Keratinocyte (primary cell): ENCODE results near the gene FOXJ3. TPM values are rescaled to one million over a fixed set of nuclear protein-coding genes. Genes with fewer than 3 reads are reported as not detected.

Source experiments
- DNase-seq: peaks from one replicate; pipeline ENCODE4 v3.0.0-alpha.2; 2011; ENCODE audit warnings: low read depth, missing footprints, low spot score
- FAIRE-seq: peaks from 2 replicates; lab custom pipeline; 2011; peaks lifted over from hg19 to GRCh38; lab: Jason Lieb, UNC
- H2AFZ ChIP-seq: 2 replicates; pipeline ENCODE4 v1.6.0; 2012; ENCODE audit warnings: low read length, control low read depth, inconsistent platforms; ENCODE audit not compliant: control insufficient read depth
- H3K27ac ChIP-seq: 2 replicates; pipeline ENCODE4 v1.5.1; 2011; ENCODE audit warnings: low read length; ENCODE audit not compliant: control insufficient read depth, insufficient read depth
- H3K27me3 ChIP-seq: 3 replicates; pipeline ENCODE4 v1.6.0; 2011; ENCODE audit warnings: low read length; ENCODE audit not compliant: control insufficient read depth, insufficient read depth; ENCODE audit errors: extremely low read depth
- H3K36me3 ChIP-seq, 2 experiments: 2 replicates in 1 of 2; 3 replicates in 1 of 2; pipeline ENCODE4 v1.5.1; 2011; ENCODE audit warnings: low read length in 2 of 2, mild to moderate bottlenecking in 1 of 2; ENCODE audit not compliant: control insufficient read depth in 2 of 2, insufficient read depth in 2 of 2; ENCODE audit errors: extremely low read depth in 1 of 2
- H3K4me1 ChIP-seq: 3 replicates; pipeline ENCODE4 v1.5.1; 2011; ENCODE audit warnings: low read length; ENCODE audit not compliant: control insufficient read depth, insufficient read depth; ENCODE audit errors: extremely low read depth
- H3K4me2 ChIP-seq: 3 replicates; pipeline ENCODE4 v1.6.0; 2011; ENCODE audit warnings: low read depth, low read length; ENCODE audit not compliant: control insufficient read depth, insufficient read depth; ENCODE audit errors: extremely low read depth
- H3K4me3 ChIP-seq, 3 experiments: fragments of 200-600 bp in 1 of 3; sonication (generic) in 1 of 3; 2 replicates in 2 of 3; 3 replicates in 1 of 3; pipeline ENCODE4 v1.5.1; 2011 to 2016; ENCODE audit warnings: low read length in 3 of 3, mild to moderate bottlenecking in 3 of 3, control low read depth in 2 of 3, inconsistent platforms in 1 of 3, low read depth in 1 of 3, mixed read lengths in 1 of 3, mixed run types in 1 of 3, moderate library complexity in 1 of 3; ENCODE audit not compliant: control insufficient read depth in 2 of 3, insufficient read depth in 2 of 3; ENCODE audit errors: extremely low read depth in 1 of 3
- H3K79me2 ChIP-seq: 2 replicates; pipeline ENCODE4 v1.6.0; 2012; ENCODE audit warnings: low read length; ENCODE audit not compliant: control insufficient read depth, insufficient read depth
- H3K9ac ChIP-seq: 3 replicates; pipeline ENCODE4 v1.6.0; 2011; ENCODE audit warnings: low read length; ENCODE audit not compliant: control insufficient read depth, insufficient read depth; ENCODE audit errors: extremely low read depth
- H3K9me1 ChIP-seq: 3 replicates; pipeline ENCODE4 v1.6.0; 2011; ENCODE audit warnings: low read length; ENCODE audit not compliant: control insufficient read depth, insufficient read depth; ENCODE audit errors: extremely low read depth
- H3K9me3 ChIP-seq: 2 replicates; pipeline ENCODE4 v1.5.1; 2012; ENCODE audit warnings: low read depth, low read length; ENCODE audit not compliant: control insufficient read depth
- H4K20me1 ChIP-seq: 3 replicates; pipeline ENCODE4 v1.6.0; 2011; ENCODE audit warnings: low read length; ENCODE audit not compliant: control insufficient read depth, insufficient read depth; ENCODE audit errors: extremely low read depth
- EZH2 ChIP-seq: IDR thresholded peaks from one replicate; pipeline ENCODE4 v1.6.1; 2012; ENCODE audit warnings: inconsistent platforms, mild to moderate bottlenecking, low read length, moderate library complexity
- dilution Hi-C: fragments of 300-500 bp; cut with MboI; formaldehyde crosslinking; loops from one replicate; pipeline ENCODE4 v1.7.0; 2020; ENCODE audit warnings: low sequenced_read_pairs; ENCODE audit not compliant: extremely low pct_ligation_motif_present
- polyA plus RNA-seq, 5 experiments: library from polyadenylated mRNA; depleted of rRNA in 3 of 5; stranded (reverse) in 3 of 5; stranded (forward) in 1 of 5; unstranded in 1 of 5; fragments of >200 nt; gene quantifications; 1 replicate in 1 of 5; 2 replicates in 3 of 5; 3 replicates in 1 of 5; pipeline versions ENCODE4 v1.2.1 to v1.2.3, GENCODE V29; 2011 to 2012; ENCODE audit warnings: missing spikeins in 2 of 5, low read depth in 1 of 5, low replicate concordance in 1 of 5
- TF ChIP-seq, protein P1 (sequence below), 3 experiments: IDR thresholded peaks in 1 of 3; conservative IDR thresholded peaks in 1 of 3; optimal IDR thresholded peaks in 1 of 3; 2 replicates in 2 of 3; 3 replicates in 1 of 3; pipeline versions ENCODE3 to v1.5.1; 2011; ENCODE audit warnings: low read length in 3 of 3, mild to moderate bottlenecking in 3 of 3, moderate library complexity in 2 of 3, control low read depth in 1 of 3, inconsistent platforms in 1 of 3; ENCODE audit not compliant: insufficient read depth in 2 of 3; ENCODE audit errors: extremely low read depth in 1 of 3

Gene FOXJ3
- polyA plus RNA-seq, 1 donor (not counting 4 experiments of a cell fraction or from before 2014, with no cell fraction given): 40.2 TPM

DNA sequence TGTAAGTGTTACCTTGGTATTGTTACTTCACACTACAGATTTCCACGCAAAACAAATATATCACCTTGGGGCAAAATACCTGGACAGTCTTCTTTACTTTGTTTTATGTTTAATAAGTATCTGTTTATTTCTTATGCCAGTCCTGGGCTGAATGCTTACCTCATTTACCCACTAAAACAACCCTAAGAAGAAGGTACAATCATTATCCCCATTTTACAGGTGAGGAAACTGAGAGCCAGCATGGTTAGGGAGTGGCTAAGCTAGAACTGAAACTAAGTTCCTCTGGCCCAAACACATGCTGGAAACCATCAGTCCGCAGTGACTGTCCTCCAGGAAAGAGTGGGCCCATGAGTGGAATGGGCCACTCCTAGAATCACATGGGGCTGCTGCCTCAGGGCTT lies 194.8 kb downstream of the FOXJ3 start:
- no peak overlapping the region for H2AFZ ChIP-seq
- H3K9ac ChIP-seq: no peak overlapping the region
- FAIRE-seq: no peak
- H3K36me3 ChIP-seq: no peaks in the 10 kb centered on the region
- no peak for TF ChIP-seq EZH2
- TF ChIP-seq, protein P1, sequence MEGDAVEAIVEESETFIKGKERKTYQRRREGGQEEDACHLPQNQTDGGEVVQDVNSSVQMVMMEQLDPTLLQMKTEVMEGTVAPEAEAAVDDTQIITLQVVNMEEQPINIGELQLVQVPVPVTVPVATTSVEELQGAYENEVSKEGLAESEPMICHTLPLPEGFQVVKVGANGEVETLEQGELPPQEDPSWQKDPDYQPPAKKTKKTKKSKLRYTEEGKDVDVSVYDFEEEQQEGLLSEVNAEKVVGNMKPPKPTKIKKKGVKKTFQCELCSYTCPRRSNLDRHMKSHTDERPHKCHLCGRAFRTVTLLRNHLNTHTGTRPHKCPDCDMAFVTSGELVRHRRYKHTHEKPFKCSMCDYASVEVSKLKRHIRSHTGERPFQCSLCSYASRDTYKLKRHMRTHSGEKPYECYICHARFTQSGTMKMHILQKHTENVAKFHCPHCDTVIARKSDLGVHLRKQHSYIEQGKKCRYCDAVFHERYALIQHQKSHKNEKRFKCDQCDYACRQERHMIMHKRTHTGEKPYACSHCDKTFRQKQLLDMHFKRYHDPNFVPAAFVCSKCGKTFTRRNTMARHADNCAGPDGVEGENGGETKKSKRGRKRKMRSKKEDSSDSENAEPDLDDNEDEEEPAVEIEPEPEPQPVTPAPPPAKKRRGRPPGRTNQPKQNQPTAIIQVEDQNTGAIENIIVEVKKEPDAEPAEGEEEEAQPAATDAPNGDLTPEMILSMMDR (optimal IDR thresholded peaks at IDR 0.05 in 1 of 3, IDR thresholded peaks at IDR 0.05 in 1 of 3, conservative IDR thresholded peaks at IDR 0.05 in 1 of 3; ENCODE audit: extremely low read depth in 1 of 3, insufficient read depth in 2 of 3, low read length in 3 of 3): no peak
- H4K20me1 ChIP-seq: no peaks in the 10 kb centered on the region
- no peaks in the 10 kb centered on the region for H3K9me1 ChIP-seq
- peaks cover 10% of the 10 kb centered on the region for H3K27me3 ChIP-seq
- H3K4me3 ChIP-seq: no peak overlapping the region
- dilution Hi-C loops: no loop called here
- H3K4me1 ChIP-seq: peaks cover 15% of the 10 kb centered on the region
- H3K9me3 ChIP-seq: no peaks in the 10 kb centered on the region
- no peak overlapping the region for H3K4me2 ChIP-seq
- H3K79me2 ChIP-seq: no peaks in the 10 kb centered on the region
- DNase-seq: no peak
- no peak overlapping the region for H3K27ac ChIP-seq

DNA sequence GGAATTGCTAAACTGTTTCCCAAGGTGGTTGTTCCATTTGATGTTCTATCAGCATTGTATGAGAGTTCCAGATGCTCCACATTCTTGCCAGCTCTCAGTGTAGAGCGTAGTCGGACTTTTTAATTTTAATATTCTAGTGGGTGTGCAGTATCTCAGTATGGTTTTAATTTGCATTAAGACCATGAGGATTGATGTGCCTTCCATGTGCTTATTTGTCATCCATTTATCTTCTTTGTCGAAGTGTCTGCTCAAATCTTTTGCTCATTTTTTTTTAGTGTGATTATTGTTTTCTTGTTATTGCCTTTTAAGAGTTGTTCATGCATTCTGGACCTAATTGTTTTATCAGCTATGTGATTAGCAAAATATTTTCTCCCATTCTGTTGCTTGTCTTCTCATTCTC lies 195.6 kb downstream of the FOXJ3 start:
- dilution Hi-C loops: no loop called here
- H3K9me3 ChIP-seq: no peaks in the 10 kb centered on the region
- H3K9ac ChIP-seq: no peak overlapping the region
- no peaks in the 10 kb centered on the region for H4K20me1 ChIP-seq
- no peak for TF ChIP-seq EZH2
- TF ChIP-seq, protein P1 (optimal IDR thresholded peaks at IDR 0.05 in 1 of 3, IDR thresholded peaks at IDR 0.05 in 1 of 3, conservative IDR thresholded peaks at IDR 0.05 in 1 of 3; ENCODE audit: extremely low read depth in 1 of 3, insufficient read depth in 2 of 3, low read length in 3 of 3): no peak
- H3K4me3 ChIP-seq: no peak overlapping the region
- no peak for FAIRE-seq
- no peak overlapping the region for H2AFZ ChIP-seq
- peaks cover 10% of the 10 kb centered on the region for H3K27me3 ChIP-seq
- no peaks in the 10 kb centered on the region for H3K79me2 ChIP-seq
- no peaks in the 10 kb centered on the region for H3K9me1 ChIP-seq
- H3K4me2 ChIP-seq: no peak overlapping the region
- H3K4me1 ChIP-seq: peaks cover 15% of the 10 kb centered on the region
- H3K36me3 ChIP-seq: no peaks in the 10 kb centered on the region
- no peak for DNase-seq
- no peak overlapping the region for H3K27ac ChIP-seq
